ENCODE results near the gene AEBP2. TPM values are rescaled to one million over a fixed set of nuclear protein-coding genes. Genes with fewer than 3 reads are reported as not detected.
A peak's percentile ranks its signal among the peaks of the same experiment; 100 is the strongest.
"Not testable (repeated sequence)": the region's sequence is repeated elsewhere in the genome, so short reads cannot be mapped to it uniquely, and the experiment has no call there.

The AEBP2 gene
- polyA plus RNA-seq, 5 donors = 36.1 to 57.8 (median 55.9) TPM

DNA sequence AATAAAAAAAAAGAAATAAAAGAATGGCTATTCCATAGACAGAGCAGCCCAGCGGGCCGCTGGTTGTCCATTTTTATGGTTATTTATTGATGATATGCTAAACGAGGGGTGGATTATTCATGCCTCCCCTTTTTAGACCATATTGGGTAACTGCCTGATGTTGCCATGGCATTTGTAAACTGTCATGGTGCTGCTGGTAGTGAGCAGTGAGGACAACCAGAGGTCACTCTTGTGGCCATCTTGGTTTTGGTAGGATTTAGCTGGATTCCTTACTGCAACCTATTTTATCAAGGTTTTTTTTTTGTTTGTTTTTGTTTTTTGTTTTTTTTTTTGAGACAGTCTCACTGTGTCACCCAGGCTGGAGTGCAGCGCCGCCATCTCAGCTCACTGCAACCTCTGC is 25.7 kb upstream of the AEBP2 start:
- not testable (repeated sequence) for DNase-seq

DNA sequence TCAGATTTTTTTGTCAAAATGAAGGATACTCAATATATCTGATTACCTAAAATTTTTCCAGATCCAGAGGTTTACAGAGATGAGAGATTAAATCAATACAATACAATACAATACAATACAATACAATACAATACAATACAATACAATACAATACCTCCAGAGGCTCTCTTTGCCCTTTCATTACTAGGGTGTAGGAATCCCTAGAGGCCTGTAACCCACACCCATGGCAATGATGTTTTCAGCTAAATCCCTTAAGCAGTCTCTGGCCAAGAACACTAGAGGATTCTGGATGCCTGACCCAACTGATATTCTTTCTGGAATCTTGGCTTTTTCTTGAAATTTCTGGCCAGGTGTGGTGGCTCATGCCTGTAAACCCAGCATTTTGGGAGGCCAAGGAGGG is 23.7 kb upstream of the AEBP2 start:
- no peak for DNase-seq

DNA sequence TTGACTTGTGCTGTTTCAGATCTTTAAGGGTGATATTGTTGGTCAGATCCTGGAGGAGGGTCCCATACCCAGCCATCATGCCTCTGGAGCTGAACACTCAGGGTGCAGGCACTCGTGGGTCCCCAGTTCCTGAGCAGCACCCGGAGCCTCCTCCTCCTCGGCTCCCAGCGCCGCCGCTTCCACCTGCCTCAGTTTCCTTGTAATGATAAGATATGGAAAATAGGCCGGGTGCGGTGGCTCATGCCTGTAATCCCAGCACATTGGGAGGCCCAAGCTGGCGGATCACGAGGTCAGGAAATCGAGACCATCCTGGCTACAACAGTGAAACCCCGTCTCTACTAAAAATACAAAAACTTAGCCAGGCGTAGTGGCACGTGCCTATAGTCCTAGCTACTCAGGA is 20.2 kb upstream of the AEBP2 start:
- DNase-seq = no peak

DNA sequence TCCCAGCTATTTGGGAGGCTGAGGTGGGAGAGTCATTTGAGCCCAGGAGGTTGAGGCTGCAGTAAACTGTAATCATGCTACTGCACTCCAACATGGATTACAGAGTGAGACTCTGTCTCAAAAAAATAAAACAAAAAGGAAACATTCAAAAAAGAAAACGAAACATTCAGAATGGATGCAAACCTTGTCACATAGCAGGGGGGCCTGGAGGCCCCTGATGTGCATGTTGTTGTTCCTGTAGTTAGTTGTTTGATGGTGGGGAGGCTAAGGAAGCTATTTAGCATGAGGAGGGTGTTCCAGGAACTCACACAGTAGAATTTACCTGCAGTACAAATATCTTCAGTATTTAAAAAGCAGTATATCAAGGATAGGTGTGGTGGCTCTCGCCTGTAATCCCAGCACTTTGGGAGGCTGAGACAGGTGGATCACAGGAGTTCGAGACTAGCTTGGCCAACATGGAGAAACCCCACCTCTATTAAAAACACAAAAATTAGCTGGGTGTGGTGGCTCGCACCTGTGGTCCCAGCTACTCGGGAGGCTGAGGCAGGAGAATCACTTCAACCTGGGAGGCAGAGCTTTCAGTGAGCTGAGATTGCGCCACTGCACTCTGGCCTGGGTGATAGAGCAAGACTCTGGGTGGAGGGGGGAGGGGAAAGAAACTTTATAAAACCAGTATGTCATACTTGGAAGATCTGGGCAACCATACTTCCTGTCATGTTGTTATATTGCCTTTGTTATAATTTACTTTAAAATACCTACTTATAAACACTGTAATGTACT is 17.6 kb upstream of the AEBP2 start:
- DNase-seq = no peak

DNA sequence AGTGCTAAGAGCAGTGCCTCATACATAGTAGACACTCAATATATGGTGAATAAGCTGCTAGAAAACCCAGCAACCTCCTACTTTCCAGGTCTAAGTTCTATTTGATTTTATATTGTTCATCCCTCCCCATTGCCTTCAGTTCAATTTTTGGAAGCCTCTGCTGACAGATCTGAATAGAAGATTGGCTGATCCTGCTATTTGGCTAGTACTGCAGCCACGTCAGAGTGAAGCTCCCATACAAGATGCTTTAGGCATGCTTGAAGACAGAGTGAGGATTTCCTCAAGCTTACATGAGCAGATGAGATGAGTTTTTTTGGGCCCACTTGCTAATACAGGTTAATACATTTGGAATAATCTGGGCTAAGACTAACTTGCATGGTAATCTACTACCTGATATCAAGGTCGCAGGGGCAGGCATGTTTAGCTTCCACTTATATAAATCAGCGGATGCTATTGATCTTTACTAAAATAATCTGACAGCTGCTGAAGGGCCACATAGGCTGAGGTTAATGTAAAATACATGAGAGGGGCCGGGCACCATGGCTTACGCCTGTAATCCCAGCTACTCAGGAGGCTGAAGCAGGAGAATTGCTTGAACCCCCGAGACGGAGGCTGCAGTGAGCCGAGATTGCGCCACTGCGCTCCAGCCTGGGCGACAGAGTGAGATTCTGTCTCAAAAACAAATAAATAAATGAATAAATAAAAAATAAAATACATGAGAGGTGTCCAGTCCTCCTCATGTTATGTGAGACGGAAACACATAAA is 15.9 kb upstream of the AEBP2 start:
- no peak for DNase-seq

DNA sequence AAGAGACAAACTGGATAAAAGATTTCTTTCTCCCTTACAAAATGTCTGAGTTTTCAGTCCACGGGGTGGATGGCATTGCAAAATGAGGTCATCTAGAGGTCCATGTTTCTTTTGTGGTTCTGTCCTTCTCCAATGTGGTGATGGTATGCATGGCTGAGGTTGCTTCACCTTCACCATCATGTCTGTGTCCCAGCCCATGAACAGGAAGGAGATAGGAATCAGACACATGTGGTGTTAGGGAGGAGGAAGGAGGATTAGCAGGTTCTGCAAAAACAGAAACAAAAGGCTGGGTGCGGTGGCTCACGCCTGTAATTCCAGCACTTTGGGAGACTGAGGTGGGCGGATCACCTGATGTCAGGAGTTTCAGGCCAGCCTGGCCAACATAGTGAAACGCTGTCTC is 11.0 kb upstream of the AEBP2 start:
- DNase-seq = no peak

DNA sequence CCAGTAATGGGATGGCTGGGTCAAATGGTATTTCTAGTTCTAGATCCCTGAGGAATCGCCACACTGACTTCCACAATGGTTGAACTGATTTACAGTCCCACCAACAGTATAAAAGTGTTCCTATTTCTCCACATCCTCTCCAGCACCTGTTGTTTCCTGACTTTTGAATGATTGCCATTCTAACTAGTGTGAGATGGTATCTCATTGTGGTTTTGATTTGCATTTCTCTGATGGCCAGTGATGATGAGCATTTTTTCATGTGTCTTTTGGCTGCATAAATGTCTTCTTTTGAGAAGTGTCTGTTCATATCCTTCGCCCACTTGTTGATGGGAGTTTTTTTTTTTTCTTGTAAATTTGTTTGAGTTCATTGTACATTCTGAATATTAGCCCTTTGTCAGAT is 9.8 kb upstream of the AEBP2 start:
- DNase-seq = not testable (repeated sequence)

DNA sequence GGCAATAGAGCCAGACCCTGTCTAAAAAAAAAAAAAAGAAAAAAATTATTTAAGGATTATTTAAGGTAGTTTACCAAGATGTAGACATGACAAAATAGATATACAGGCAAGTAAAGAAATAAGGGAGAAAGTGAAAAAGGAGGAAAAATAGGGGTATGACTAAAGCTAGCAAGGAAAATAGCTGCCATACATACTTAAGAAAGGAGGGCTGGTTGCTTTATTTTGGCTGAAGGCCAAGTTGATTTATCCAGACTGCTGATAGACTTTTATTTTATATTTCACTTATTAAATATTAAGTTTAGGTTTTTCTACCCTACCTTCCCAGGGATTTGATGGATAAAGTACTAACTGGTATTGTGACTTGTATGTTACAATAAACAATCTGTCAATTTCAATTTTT is 8.3 kb upstream of the AEBP2 start:
- no peak for DNase-seq

DNA sequence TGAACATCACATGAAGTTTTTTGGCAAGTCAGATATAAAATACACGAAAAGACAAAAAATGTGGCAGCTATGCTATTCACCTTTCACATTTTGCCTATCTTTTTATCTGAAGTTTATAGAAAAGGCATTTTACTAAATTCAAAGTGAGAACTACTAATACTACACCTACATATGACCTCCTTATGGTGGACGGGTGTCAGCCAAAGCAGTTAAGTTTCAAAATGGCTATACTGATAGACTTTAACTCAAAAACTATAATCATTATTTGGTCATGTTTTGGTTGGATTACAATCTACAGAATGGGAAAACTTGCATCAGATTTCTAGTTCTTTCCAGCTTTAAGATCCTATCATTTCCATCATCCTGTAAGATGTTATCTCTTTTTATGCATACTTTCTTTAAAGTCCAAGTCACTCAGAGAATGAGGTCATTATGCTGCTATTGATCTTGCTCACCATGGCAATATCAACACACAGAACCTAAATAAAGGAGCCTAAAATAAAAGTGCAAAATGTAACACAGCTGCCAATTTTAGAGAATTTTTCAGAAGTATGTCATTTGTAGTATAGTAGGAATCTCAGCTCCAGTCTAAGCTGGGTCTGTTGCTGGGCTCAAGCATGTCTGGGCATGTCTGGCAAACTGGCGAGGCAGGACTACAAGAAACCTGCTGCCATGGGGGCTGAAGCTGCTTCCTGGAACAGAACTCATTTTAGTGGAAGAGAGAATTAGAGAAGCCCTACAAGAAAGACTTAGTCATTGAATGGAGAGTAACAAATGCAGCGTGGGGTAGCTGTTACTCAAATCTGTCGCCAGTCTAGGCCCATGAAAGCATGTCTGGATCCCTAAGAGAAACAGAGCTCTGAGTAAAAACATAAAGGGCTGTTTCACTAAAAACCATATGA is 7.6 kb upstream of the AEBP2 start:
- DNase-seq = no peak

DNA sequence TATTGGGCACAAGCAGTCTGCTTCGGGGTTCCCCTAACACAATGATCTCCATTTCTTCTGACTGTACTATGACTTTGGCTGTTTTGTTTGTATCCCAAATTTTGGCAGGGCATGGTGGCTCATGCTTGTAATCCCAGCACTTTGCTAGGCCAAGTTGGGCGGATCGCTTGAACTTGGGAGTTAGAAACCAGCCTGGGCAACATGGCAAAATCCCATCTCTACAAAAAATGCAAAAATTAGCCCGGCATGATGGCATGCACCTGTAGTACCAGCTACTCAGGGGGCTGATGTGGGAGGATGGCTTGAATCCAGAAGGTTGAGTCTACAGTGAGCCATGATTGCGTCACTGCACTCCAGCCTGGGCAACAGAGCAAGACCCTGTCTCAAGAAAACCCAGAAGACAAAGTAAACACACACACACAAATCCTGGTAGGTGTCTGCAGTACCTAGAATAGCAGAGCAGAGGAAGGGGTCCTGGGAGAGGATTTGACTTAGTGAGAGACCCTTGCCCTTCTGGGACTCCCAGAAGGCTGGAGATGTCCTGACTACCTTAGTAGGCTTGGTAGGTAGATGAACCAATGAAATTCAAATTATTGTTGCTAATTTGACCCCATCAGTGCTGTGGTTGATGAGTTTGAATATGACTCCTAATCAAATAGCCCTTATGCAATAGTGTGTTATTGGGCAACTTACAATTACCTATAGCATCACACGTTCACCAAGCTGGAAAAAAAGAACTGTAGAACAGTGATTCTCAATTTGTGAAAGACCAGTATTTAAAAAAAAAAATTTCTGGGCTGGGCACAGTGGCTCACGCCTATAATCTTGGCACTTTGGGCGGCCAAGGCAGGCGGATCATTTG is 6.8 kb upstream of the AEBP2 start:
- no peak for DNase-seq

DNA sequence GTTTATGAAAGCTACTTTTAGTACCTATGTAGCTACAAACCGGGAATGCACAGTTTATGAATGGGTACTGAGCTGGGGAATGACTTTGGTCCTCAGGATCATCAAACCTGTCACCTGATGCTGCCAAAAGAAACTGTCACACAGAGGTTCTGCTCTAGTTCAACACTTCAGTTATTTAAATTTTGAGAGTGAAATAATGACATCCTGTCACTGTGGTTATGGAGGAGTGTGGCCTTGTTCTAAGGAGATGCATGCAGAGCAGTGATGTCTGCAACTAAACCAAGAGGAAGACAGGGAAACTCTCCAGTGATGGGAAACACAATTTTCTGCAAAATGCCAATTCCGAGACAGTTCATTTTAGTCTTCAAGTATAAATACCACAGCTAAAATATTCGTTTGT is 4.8 kb upstream of the AEBP2 start:
- no peak for DNase-seq

DNA sequence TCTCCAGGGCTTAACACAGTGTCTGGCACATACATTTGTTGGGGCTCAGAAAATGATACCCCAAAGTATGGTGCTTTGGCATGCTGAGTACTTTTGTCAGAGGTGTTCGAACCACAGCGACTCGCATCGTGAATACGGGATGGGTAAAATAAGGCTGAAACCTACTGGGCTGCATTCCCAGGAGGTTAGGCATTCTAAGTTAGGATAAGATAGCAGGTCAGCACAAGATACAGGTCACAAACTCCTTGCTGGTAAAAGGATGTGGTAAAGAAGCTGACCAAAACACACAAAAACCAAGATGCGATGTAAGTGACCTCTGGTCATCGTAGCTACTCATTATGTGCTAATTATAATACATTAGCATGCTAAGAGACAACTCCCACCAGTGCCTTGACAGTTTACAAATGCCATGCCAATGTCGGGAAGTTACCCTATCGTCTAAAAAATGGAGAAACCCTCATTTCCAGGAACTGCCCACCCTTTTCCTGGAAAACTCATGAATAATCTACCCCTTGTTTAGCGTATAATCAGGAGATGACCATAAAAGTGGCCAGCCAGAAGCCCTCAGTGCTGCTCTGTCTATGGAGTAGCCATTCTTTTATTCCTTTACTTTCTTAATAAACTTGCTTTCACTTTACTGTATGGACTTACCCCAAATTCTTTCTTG is 3.3 kb upstream of the AEBP2 start:
- DNase-seq = no peak

DNA sequence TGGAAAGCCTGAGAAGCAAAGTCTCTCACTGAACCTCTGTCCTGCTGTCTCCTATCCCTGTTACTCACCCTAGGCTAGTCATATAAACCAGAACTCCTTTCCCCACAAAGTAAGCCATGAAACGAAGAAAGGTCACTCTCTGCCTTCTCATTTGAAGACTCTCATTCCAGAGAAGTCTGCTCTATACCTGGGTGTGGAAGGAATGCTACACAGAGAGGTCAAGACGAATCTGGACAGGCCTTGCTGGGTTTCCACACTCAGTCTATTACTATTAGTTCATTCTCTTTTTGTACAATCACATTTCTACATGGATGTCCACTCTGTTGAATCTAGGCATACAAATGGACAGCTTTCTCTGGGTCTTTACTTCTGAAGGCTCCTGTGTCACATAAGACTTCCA is 2.4 kb upstream of the AEBP2 start:
- DNase-seq = no peak

DNA sequence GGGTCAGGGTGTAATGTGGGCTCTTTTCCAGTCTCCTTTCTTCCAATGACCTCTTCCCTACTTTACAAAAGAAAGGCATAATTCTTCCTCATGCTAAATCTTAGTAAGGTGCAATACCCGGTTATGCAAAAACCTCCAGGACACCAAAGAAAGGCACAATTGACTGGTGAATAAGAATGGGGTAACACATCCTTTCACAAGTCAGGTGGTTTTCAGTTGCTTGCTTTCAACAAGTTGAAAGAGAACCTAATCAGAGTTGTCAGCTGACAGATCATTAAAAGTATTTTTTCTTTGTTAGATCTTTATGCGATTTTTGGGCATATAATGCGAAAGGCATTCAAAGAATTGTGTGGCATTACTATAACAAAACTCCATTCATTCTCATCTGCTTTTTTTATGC is 1.3 kb upstream of the AEBP2 start:
- no peak for DNase-seq

DNA sequence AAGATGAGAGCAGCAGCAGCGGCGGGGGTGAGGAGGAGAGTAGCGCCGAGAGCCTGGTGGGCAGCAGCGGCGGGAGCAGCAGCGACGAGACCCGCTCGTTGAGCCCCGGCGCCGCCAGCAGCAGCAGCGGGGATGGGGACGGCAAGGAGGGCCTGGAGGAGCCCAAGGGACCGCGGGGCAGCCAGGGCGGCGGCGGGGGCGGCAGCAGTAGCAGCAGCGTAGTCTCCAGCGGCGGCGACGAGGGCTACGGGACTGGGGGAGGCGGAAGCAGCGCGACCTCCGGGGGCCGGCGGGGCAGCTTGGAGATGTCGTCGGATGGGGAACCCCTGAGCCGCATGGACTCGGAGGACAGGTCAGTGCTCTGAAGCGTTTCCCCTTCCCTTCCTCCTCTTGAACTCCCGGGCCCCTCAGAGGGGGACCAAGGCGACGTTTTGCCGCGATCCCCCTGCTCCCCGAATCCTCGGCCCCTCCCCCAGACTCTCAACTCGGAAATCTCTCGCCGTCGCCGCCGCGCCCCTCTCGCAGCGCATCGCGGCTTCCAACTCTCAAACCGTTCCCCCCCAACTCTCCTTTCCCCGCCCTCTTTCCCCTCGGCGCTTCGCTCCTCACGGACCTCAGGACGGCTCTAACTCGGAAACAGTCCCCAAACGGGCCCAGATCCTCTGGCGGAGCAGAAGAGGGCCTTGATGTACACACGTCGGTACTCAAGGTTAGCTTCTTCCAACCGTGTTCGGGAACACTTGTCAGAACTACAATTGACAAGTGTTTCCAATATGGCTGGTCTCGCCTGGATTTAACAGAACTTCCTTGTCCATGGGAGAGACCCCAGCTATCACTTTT is 947 bp downstream of the AEBP2 start:
- peak; percentile 69 to 71 for DNase-seq

DNA sequence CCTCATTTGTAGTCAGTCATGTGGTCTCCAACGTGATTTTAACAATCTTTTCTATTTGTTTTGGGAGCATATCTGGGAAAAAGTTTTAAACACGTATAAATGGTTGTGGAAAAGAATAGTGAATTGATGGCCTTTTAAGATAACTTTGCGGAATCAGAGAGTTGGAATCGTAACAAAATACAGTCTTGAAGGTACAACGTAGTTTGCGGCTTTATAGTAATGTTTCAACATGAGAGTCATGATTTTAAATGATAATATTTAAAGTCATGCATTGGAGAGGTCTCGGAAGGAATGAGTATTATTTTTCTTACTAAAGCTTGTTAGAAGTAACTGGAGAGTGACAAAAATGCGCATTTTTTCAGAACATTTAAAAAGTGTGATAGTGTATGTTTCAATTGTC is 1.6 kb downstream of the AEBP2 start:
- no peak for DNase-seq

DNA sequence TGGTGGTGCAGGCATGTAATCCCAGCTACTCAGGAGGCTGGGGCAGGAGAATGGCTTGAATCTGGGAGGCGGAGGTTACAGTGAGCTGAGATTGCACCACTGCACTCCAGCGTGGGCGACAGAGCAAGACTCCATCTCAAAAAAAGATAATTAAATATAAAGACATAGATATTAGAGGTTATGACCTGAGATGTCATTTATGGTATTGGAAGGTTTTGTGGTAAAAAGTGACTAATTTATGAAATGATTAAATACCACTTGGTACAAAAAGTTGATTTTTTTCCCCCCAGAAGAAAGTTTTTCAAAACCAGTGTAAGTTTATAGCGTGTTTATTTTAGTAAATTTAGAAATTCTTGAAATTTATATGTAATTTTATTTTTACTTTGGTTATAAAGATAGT is 4.3 kb downstream of the AEBP2 start:
- no peak for DNase-seq

DNA sequence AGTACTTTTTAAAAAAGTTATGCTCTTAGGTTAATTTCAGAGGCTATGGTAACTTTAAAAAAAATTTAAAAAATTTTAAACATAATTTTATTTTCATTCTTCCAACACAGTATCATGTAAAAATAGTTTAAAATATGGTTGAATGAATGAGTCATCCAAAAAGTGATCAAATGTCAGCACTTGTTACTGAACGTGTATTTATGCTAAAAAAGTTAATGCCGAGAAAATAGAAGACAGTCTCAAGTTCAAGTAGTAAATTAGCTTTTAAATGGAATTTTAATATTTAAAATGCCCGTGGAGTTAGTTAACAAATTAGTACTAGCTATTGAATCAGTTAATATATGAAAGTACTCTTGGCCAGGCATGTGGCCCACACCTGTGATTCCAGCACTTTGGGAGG is 4.8 kb downstream of the AEBP2 start:
- DNase-seq = no peak

DNA sequence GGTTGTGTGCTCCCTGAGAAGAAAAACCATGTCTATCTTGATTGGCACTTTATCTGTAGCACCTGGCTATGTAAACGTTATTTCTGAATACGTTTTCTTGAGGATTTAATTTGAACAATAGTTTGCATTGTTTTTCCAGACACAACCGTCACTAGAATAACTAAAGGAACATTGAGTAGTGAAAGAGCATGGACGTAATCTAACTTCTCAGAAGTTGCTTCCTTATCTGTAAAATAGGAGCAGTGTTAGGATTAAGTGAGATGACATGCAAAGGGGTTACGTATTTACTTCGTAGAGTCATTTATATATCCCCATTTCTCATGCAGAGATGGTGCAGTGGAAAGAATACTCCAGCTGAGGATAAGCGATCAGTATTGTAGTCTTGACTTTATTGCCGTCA is 8.1 kb downstream of the AEBP2 start:
- DNase-seq = no peak

DNA sequence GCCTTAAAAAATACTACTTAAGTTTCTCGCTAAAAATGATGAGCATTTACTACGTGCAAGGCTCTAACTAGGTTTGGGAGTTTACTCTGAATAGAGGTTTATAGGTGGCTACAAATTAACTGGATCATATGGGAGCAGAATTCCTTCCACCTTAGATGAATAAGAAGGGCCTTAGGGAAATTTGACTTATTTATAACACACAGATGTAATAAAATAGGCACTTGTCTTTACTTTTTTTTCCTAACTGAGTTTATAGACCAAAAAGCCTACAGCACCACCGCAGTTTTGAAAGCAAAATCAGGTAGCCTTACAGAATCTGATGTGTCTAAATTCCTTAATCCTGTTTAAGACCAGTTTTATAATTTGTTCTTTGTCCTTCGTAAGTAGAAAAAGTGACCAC is 10.5 kb downstream of the AEBP2 start:
- DNase-seq = no peak
